ENCODE measurements around the gene MPHOSPH9. TPM values are rescaled to one million over a fixed set of nuclear protein-coding genes. Genes with fewer than 3 reads are reported as not detected.
A peak's percentile ranks its signal among the peaks of the same experiment; 100 is the strongest.

The MPHOSPH9 gene
- total RNA-seq, 6 experiments from 2014 or later, result 20.7 to 28.6 (median 24.4) TPM

DNA sequence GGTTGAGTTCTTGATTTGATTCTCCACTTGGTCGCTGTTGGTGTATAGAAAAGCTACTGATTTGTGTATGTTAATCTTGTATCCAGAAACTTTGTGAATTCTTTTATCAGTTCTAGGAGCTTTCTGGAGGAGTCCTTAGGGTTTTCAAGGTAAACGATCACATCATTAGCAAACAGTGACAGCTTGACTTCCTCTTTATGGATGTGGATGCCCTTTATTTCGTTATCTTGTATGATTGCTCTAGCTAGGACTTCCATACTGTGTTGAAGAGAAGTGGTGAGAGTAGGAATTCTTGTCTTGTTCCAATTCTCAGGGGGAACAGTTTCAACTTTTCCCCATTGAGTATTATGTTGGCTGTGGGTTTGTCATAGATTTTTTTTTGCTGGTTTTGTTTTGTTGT lies 12.7 kb upstream of the MPHOSPH9 start:
- no peak for DNase-seq
- Mint-ChIP-seq H3K4me3 (no peak overlapping the region), H3K9me3 (peaks cover 10% of the 10 kb centered on the region), H3K27me3 (ENCODE audit: insufficient read depth) (peaks cover 1% of the 10 kb centered on the region; the same call in 1 of the 2 replicates), H3K27ac (no peak overlapping the region), H3K4me1 (ENCODE audit: low read depth) (peaks cover 18% of the 10 kb centered on the region), H3K36me3 (ENCODE audit: low read depth) (peaks cover 48% of the 10 kb centered on the region)
- TF ChIP-seq, protein P1, sequence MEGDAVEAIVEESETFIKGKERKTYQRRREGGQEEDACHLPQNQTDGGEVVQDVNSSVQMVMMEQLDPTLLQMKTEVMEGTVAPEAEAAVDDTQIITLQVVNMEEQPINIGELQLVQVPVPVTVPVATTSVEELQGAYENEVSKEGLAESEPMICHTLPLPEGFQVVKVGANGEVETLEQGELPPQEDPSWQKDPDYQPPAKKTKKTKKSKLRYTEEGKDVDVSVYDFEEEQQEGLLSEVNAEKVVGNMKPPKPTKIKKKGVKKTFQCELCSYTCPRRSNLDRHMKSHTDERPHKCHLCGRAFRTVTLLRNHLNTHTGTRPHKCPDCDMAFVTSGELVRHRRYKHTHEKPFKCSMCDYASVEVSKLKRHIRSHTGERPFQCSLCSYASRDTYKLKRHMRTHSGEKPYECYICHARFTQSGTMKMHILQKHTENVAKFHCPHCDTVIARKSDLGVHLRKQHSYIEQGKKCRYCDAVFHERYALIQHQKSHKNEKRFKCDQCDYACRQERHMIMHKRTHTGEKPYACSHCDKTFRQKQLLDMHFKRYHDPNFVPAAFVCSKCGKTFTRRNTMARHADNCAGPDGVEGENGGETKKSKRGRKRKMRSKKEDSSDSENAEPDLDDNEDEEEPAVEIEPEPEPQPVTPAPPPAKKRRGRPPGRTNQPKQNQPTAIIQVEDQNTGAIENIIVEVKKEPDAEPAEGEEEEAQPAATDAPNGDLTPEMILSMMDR (IDR thresholded peaks at IDR 0.05), result no peak

- Mint-ChIP-seq H3K9me3 (peaks cover 10% of the 10 kb centered on the region), H3K36me3 (ENCODE audit: low read depth) (peaks cover 35% of the 10 kb centered on the region), H3K27ac (no peak overlapping the region)
These were observed 10.8 kb upstream of the MPHOSPH9 start for GRCh38 chr12:123243671-123244262.

GRCh38 chr12:123242116-123242904 lies 9.4 kb upstream of the MPHOSPH9 start:
- peaks cover 20% of the 10 kb centered on the region for H3K4me1 Mint-ChIP-seq (ENCODE audit: low read depth)
- TF ChIP-seq, protein P1 (IDR thresholded peaks at IDR 0.05), result no peak
- peaks cover 1% of the 10 kb centered on the region; the same call in 1 of the 2 replicates for H3K27me3 Mint-ChIP-seq (ENCODE audit: insufficient read depth)
- DNase-seq, result no peak
- H3K36me3 Mint-ChIP-seq (ENCODE audit: low read depth), result peaks cover 20% of the 10 kb centered on the region
- H3K27ac Mint-ChIP-seq, result 0 out of 2 replicates have a peak overlapping the region, but pooled peaks have one; percentile 6
- no peak overlapping the region for H3K4me3 Mint-ChIP-seq
- H3K9me3 Mint-ChIP-seq, result no peaks in the 10 kb centered on the region

More at GRCh38 chr12:123243671-123244262, 10.8 kb upstream of the MPHOSPH9 start:
- TF ChIP-seq, protein P1 (IDR thresholded peaks at IDR 0.05), result no peak
- no peak for DNase-seq
- peaks cover 1% of the 10 kb centered on the region; the same call in 1 of the 2 replicates for H3K27me3 Mint-ChIP-seq (ENCODE audit: insufficient read depth)
- no peak overlapping the region for H3K4me3 Mint-ChIP-seq
- peaks cover 18% of the 10 kb centered on the region for H3K4me1 Mint-ChIP-seq (ENCODE audit: low read depth)

- DNase-seq, result no peak
- TF ChIP-seq, protein P1 (IDR thresholded peaks at IDR 0.05), result no peak
- no peak overlapping the region for H3K27ac Mint-ChIP-seq
- peaks cover 25% of the 10 kb centered on the region for H3K4me1 Mint-ChIP-seq (ENCODE audit: low read depth)
- H3K9me3 Mint-ChIP-seq, result no peaks in the 10 kb centered on the region
- no peaks in the 10 kb centered on the region for H3K27me3 Mint-ChIP-seq (ENCODE audit: insufficient read depth)
- H3K36me3 Mint-ChIP-seq (ENCODE audit: low read depth), result peaks cover 9% of the 10 kb centered on the region
- H3K4me3 Mint-ChIP-seq, result no peak overlapping the region
These were observed 6.0 kb upstream of the MPHOSPH9 start for GRCh38 chr12:123238961-123239360.

- Mint-ChIP-seq H3K4me1 (ENCODE audit: low read depth) (peaks cover 29% of the 10 kb centered on the region), H3K36me3 (ENCODE audit: low read depth) (peaks cover 13% of the 10 kb centered on the region), H3K27me3 (ENCODE audit: insufficient read depth) (0 out of 2 replicates have a peak, but pooled peaks cover under 1% of the 10 kb centered on the region), H3K4me3 (no peak overlapping the region), H3K27ac (0 out of 2 replicates have a peak overlapping the region, but pooled peaks have one; percentile 29), H3K9me3 (no peaks in the 10 kb centered on the region)
- TF ChIP-seq, protein P1 (IDR thresholded peaks at IDR 0.05), result peak; percentile 32
- no peak for DNase-seq
These were observed 5.4 kb upstream of the MPHOSPH9 start for GRCh38 chr12:123238330-123238682.

Data from HFFc6 (cell line).